Measurements from ENCODE around the gene RAB40C. TPM values are rescaled to one million over a fixed set of nuclear protein-coding genes. Genes with fewer than 3 reads are reported as not detected.
A peak's percentile ranks its signal among the peaks of the same experiment; 100 is the strongest.

Gene RAB40C
- total RNA-seq, 1 donor from 2014 or later: 20.0 TPM

DNA sequence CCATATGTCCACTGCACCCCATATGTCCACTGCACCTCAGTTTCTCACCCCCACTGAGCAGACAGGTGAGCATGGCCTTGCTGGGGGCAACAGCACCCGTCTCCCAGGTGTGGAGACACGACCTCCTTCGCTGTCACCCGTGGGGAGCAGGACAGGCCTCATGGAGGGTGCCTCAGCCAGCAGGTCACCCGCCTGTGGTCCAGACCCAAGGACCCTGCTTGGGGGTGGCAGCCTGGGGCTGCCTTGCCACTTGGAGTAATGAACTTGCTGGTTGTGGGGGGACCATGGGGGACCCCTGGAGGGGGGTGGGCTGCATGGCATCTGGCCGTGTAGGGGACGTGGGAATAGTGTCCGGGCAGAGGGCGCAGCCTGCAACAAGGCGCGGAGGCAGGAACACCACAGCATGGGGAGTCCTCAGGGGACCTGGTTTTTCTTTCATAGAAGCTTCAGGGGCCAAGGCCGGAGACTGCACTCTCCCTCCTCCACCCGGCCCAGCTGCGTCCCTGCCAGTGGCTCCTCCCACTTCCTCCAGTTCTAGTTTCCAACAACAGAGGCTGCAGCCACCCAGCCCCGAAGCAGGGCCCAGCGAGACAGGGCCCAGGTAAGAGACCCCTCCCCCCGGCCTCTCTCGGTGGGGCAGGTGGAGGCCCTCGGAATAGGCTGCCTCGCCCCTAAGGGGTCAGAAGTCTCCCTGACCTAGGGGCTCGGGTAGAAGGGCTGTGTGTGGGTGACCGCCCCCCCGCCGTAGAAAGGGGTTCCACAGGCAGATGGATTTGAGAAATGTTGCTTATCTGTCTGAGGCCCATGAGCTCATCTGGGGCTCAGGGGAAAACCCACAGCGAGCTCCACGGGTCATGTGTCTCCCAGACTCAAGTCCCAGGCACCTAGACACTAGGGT is 23.1 kb upstream of the RAB40C start, which contains the start of gene NHLRC4:
NHLRC4 (plus strand) TSS at position 531 of the 898 bp plus-strand sequence. CDS start 1,043 bp downstream, outside the sequence.
- Mint-ChIP-seq H3K9me3 (ENCODE audit: unreplicated experiment) (no peaks in the 10 kb centered on the region), H3K27me3 (ENCODE audit: unreplicated experiment) (no peaks in the 10 kb centered on the region), H3K36me3 (ENCODE audit: unreplicated experiment) (no peaks in the 10 kb centered on the region), H3K4me3 (ENCODE audit: unreplicated experiment) (peak within 1 kb of the TSS; percentile 40), H3K27ac (ENCODE audit: unreplicated experiment) (peak within 1 kb of the TSS; percentile 60), H3K4me1 (ENCODE audit: unreplicated experiment) (peaks cover 31% of the 10 kb centered on the region)
- DNase-seq (ENCODE audit: extremely low spot score, unreplicated experiment): no peak
- TF ChIP-seq CTCF (IDR thresholded peaks at IDR 0.05): no peak

DNA sequence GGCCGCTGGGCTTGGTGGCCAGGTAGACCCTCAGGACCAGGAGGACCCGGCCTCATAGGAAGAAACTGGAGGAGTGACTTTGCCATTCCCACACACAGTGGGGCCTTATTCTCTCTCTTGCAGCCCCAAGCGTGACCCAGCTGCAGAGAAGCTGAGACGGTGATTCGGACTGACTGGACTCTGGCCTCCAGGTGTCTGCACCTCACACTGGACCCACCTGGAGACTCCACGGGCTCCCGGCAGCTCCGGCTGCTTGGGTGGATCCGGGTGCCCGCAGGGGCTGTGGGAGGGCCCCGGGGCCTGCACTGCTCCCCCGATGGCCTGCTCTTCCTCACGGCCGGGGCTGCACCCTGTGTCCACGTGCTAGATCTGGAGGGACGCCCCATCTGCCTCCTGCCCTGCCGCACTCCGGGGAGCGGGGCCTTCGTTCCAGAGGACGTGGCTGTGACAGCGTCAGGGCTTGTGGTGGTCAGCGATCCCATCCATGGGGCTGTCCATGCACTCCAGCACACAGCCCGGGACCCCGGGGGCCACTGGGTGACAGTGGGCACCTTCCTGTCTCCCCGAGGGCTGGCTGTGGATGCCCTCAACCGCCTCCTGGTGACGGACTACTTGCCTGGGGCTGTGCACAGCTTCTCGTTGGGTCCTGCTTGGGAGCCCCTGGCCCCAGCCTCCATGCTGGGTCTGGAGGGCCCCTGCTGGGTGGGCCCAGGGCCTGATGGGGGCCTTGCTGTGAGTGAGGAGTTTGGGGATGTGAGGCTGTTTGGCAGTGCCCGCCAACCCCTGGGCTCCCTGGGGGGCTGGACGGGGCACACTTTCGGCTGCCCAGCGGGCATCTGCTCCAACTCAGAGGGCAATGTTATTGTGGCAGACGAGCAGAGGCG is 22.3 kb upstream of the RAB40C start:
- H3K4me1 Mint-ChIP-seq (ENCODE audit: unreplicated experiment): peaks cover 32% of the 10 kb centered on the region
- no peak for DNase-seq (ENCODE audit: extremely low spot score, unreplicated experiment)
- H3K9me3 Mint-ChIP-seq (ENCODE audit: unreplicated experiment): no peaks in the 10 kb centered on the region
- no peak overlapping the region for H3K4me3 Mint-ChIP-seq (ENCODE audit: unreplicated experiment)
- H3K27ac Mint-ChIP-seq (ENCODE audit: unreplicated experiment): no peak overlapping the region
- no peak for TF ChIP-seq CTCF (IDR thresholded peaks at IDR 0.05)
- H3K27me3 Mint-ChIP-seq (ENCODE audit: unreplicated experiment): no peaks in the 10 kb centered on the region
- H3K36me3 Mint-ChIP-seq (ENCODE audit: unreplicated experiment): no peaks in the 10 kb centered on the region

DNA sequence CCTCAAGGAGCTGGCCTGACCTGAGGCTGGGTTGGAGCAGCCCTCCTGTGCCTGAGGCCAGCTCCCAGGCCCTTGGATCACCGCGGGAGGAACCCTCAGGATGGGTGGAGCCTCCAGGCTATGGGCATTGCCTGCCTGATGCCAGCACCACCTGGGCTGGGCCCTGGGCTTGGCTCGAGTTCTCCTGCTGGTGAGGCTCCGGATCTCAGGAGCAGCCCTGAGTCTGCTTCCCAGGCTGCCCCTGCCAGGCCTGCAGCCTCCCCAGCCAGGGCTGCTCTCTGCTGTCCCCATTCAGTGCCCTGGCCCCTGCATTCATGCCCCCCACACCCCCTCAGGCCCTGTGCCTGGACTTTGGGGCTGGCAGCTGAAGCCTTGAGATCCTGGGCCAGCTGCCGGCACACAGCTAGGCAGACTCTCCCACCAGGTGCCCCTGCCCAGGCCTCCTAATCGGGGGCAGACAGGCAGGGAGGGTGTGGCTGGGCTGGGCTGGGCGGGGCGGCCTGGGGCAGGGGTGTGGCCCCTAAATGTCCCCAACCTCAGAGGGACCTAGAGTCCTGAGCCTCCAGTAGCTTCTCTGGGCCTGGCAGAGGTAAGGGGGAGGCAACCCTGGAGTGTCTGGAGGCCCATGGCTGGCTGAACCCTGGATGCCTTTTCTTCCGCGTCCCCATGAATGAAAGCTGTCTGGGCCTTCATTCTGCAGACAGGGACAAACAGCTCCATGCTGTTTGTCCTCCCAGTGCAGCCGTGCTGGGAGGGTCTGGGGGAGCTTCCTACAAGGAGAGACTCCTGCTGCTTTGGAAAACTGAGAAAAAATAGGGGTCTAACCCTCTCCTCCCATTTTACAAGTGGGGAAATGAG is 21.2 kb upstream of the RAB40C start:
- Mint-ChIP-seq H3K36me3 (ENCODE audit: unreplicated experiment) (no peaks in the 10 kb centered on the region), H3K27ac (ENCODE audit: unreplicated experiment) (peak overlapping the region; percentile 88), H3K9me3 (ENCODE audit: unreplicated experiment) (no peaks in the 10 kb centered on the region), H3K4me3 (ENCODE audit: unreplicated experiment) (peak overlapping the region; percentile 81), H3K27me3 (ENCODE audit: unreplicated experiment) (no peaks in the 10 kb centered on the region), H3K4me1 (ENCODE audit: unreplicated experiment) (peaks cover 32% of the 10 kb centered on the region)
- no peak for DNase-seq (ENCODE audit: extremely low spot score, unreplicated experiment)
- no peak for TF ChIP-seq CTCF (IDR thresholded peaks at IDR 0.05)

DNA sequence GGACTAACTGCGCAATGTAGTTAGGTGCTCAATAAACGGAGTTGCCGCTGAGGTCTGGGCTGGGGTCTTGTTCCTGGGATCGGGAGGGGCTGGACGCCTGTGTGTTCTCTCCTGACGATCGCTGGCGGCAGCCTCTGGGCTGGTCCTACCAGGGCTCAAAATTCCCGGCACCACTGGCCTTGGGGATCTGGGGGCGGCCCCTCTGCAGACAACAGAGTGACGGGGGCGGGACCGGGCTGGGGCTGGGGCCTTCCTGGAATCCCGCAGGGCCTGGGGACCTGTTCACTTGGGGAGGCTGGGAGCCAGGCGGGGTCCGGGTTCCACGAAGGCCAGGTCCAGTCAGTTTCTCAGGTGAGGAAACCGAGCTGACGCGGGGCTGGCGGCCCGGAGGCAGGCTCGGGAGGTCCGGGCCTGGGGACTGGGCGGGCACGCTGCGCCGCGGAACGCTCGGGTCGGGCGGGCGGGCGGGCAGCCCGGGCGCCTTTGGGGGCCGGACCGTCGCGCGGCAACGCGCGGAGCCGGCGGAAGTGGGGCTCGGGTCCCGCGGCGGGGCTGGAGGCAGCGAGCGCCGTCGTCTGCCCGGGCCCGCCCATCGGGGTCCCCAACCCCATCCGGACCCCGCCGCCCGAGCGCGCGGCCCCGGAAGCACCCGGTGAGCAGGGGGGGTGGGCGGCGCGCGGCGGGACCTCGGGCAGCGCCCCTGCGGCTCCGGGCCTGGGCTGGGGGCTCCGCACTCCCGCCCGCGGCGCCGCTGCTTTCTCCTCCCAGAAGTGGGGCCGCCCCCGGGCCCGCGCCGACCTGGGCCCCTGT is 20.2 kb upstream of the RAB40C start, which contains the start of gene PIGQ:
PIGQ (plus strand) TSS at position 524 of the 810 bp plus-strand sequence. CDS start 4,107 bp downstream, outside the sequence.
- peak within 1 kb of the TSS; percentile 88 for H3K27ac Mint-ChIP-seq (ENCODE audit: unreplicated experiment)
- DNase-seq (ENCODE audit: extremely low spot score, unreplicated experiment): no peak
- peaks cover 32% of the 10 kb centered on the region for H3K4me1 Mint-ChIP-seq (ENCODE audit: unreplicated experiment)
- H3K9me3 Mint-ChIP-seq (ENCODE audit: unreplicated experiment): no peaks in the 10 kb centered on the region
- peak within 1 kb of the TSS; percentile 82 for H3K4me3 Mint-ChIP-seq (ENCODE audit: unreplicated experiment)
- no peak for TF ChIP-seq CTCF (IDR thresholded peaks at IDR 0.05)
- H3K36me3 Mint-ChIP-seq (ENCODE audit: unreplicated experiment): no peaks in the 10 kb centered on the region
- no peaks in the 10 kb centered on the region for H3K27me3 Mint-ChIP-seq (ENCODE audit: unreplicated experiment)
